ENCODE results near the gene SLC9C2. TPM values are rescaled to one million over a fixed set of nuclear protein-coding genes. Genes with fewer than 3 reads are reported as not detected.
A peak's percentile ranks its signal among the peaks of the same experiment; 100 is the strongest.

The SLC9C2 gene
- total RNA-seq, 2 experiments from 2014 or later = not detected

DNA sequence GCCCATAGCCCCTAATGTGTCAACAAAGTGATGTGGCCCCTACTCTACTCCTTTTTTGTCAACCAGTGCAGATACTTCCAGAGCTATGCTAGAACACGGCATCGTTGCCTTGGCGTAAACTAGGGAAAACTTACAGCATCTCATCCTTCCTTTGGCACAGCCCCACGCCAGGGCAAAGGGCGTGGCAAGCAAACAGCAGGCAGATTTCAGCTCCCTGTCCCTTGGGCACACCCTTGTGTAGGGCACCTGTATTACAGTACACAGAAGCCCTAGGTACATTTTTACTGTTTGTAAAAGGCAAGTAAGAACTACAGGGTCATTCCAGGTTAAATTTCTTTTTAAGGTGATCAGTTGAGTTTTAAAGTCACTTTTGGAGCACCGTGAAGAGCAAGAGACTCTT lies 96.4 kb downstream of the SLC9C2 start:
- intact Hi-C loops (cut with DNase I, micrococcal nuclease) = no loop called here

DNA sequence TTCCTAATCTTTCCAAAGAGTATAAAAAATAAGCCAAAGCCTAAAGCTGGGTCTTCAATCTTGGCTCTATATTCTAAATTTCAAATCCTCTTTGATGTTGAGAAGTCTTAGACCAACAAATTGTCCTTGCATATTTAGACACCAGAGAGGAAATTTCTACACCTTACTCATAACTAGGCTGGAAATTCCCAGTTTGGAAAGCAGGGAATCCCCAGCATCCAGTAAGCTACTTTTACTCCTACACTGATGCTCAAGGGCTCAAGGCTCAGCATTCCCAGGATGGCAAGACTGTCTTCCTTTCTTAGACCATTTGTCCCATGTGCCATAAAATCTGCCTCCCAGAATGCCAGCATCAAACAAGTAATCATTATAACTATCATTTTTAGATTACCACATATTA lies 97.5 kb downstream of the SLC9C2 start:
- H3K4me1 ChIP-seq (ENCODE audit: insufficient read depth, low read length) = no peaks in the 10 kb centered on the region
- Mint-ChIP-seq H3K4me3 (no peak overlapping the region), H3K27me3 (no peaks in the 10 kb centered on the region), H3K36me3 (ENCODE audit: low read depth) (no peaks in the 10 kb centered on the region), H3K27ac (no peak overlapping the region), H3K9me3 (no peaks in the 10 kb centered on the region), H3K4me1 (ENCODE audit: low read depth) (no peaks in the 10 kb centered on the region)
- ChIA-PET CTCF (no interaction called here), POLR2A (no interaction called here)
- no peak overlapping the region for H3K4me3 ChIP-seq (ENCODE audit: low read length)
- TF ChIP-seq, protein P1, sequence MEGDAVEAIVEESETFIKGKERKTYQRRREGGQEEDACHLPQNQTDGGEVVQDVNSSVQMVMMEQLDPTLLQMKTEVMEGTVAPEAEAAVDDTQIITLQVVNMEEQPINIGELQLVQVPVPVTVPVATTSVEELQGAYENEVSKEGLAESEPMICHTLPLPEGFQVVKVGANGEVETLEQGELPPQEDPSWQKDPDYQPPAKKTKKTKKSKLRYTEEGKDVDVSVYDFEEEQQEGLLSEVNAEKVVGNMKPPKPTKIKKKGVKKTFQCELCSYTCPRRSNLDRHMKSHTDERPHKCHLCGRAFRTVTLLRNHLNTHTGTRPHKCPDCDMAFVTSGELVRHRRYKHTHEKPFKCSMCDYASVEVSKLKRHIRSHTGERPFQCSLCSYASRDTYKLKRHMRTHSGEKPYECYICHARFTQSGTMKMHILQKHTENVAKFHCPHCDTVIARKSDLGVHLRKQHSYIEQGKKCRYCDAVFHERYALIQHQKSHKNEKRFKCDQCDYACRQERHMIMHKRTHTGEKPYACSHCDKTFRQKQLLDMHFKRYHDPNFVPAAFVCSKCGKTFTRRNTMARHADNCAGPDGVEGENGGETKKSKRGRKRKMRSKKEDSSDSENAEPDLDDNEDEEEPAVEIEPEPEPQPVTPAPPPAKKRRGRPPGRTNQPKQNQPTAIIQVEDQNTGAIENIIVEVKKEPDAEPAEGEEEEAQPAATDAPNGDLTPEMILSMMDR (IDR thresholded peaks at IDR 0.05) = no peak
- no peak for DNase-seq
- no peaks in the 10 kb centered on the region for H3K27me3 ChIP-seq (ENCODE audit: control insufficient read depth in 1 of 2, insufficient read depth in 2 of 2, low read length in 2 of 2)
- intact Hi-C loops (cut with DNase I, micrococcal nuclease) = no loop called here
- no peaks in the 10 kb centered on the region for H3K36me3 ChIP-seq (ENCODE audit: insufficient read depth, low read length)
- no peak overlapping the region for H3K27ac ChIP-seq (ENCODE audit: low read depth in 1 of 2, low read length in 2 of 2)
- ATAC-seq (ENCODE audit: poor library complexity) = no peak
- H3K9me3 ChIP-seq (ENCODE audit: control insufficient read depth in 1 of 2, insufficient read depth in 1 of 2, low read length in 2 of 2) = no peaks in the 10 kb centered on the region

More for the DNA sequence above, 96.4 kb downstream of the SLC9C2 start:
- H3K36me3 ChIP-seq (ENCODE audit: insufficient read depth, low read length) = no peaks in the 10 kb centered on the region
- no peak overlapping the region for H3K27ac ChIP-seq (ENCODE audit: low read depth in 1 of 2, low read length in 2 of 2)
- ATAC-seq (ENCODE audit: poor library complexity) (no peak), DNase-seq (peak in 2 of 14 experiments; percentile 7 to 13)
- Mint-ChIP-seq H3K27me3 (no peaks in the 10 kb centered on the region), H3K9me3 (no peaks in the 10 kb centered on the region), H3K36me3 (ENCODE audit: low read depth) (no peaks in the 10 kb centered on the region), H3K4me1 (ENCODE audit: low read depth) (no peaks in the 10 kb centered on the region), H3K27ac (no peak overlapping the region), H3K4me3 (no peak overlapping the region)
- POLR2A ChIA-PET = no interaction called here
- no peaks in the 10 kb centered on the region for H3K9me3 ChIP-seq (ENCODE audit: control insufficient read depth in 1 of 2, insufficient read depth in 1 of 2, low read length in 2 of 2)
- no peak overlapping the region for H3K4me3 ChIP-seq (ENCODE audit: low read length)
- no peaks in the 10 kb centered on the region for H3K4me1 ChIP-seq (ENCODE audit: insufficient read depth, low read length)
- no peaks in the 10 kb centered on the region for H3K27me3 ChIP-seq (ENCODE audit: control insufficient read depth in 1 of 2, insufficient read depth in 2 of 2, low read length in 2 of 2)
- TF ChIP-seq, protein P1 (IDR thresholded peaks at IDR 0.05) = no peak
- CTCF ChIA-PET = no interaction called here

DNA sequence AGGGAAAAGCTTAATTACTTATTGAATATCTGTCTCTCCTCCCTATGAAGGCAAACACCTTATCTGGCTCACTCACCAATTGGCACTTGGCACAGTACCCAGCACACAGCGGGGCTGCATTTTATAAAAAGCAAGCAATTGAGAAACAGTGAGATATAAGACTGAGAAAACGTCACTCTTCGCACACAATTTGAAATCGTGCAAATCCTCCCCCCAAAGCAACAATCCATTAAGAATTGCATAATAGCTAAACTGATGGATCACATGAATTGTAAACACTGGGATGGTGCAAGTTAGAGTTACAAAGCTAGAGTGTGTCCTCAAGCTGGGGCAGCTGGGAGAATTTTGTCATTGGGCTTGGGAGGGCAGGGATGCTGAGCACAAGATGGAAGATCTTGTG lies 98.6 kb downstream of the SLC9C2 start:
- Histone ChIP-seq H3K9me3 (ENCODE audit: control insufficient read depth in 1 of 2, insufficient read depth in 1 of 2, low read length in 2 of 2) (no peaks in the 10 kb centered on the region), H3K4me1 (ENCODE audit: insufficient read depth, low read length) (no peaks in the 10 kb centered on the region), H3K27me3 (ENCODE audit: control insufficient read depth in 1 of 2, insufficient read depth in 2 of 2, low read length in 2 of 2) (no peaks in the 10 kb centered on the region), H3K4me3 (ENCODE audit: low read length) (no peak overlapping the region), H3K36me3 (ENCODE audit: insufficient read depth, low read length) (no peaks in the 10 kb centered on the region), H3K27ac (ENCODE audit: low read depth in 1 of 2, low read length in 2 of 2) (no peak overlapping the region)
- no peaks in the 10 kb centered on the region for H3K36me3 Mint-ChIP-seq (ENCODE audit: low read depth)
- ChIA-PET CTCF (no interaction called here), POLR2A (no interaction called here)
- H3K4me3 Mint-ChIP-seq = no peak overlapping the region
- intact Hi-C loops (cut with DNase I, micrococcal nuclease) = no loop called here
- TF ChIP-seq, protein P1 (IDR thresholded peaks at IDR 0.05) = no peak
- ATAC-seq (ENCODE audit: poor library complexity) (no peak), DNase-seq (no peak)
- H3K9me3 Mint-ChIP-seq = no peaks in the 10 kb centered on the region
- H3K27ac Mint-ChIP-seq = no peak overlapping the region
- no peaks in the 10 kb centered on the region for H3K4me1 Mint-ChIP-seq (ENCODE audit: low read depth)
- no peaks in the 10 kb centered on the region for H3K27me3 Mint-ChIP-seq
